Left lobe of liver (tissue), 2 donors: ENCODE results near the gene MSANTD7. TPM values are rescaled to one million over a fixed set of nuclear protein-coding genes. Genes with fewer than 3 reads are reported as not detected.
A peak's percentile ranks its signal among the peaks of the same experiment; 100 is the strongest.
"Not testable (repeated sequence)": the region's sequence is repeated elsewhere in the genome, so short reads cannot be mapped to it uniquely, and the experiment has no call there.

Experiments used
- ATAC-seq: fragments of 200-7000 bp; cut with Tn5 transposase; one replicate; pipeline ENCODE4 v1.9.1; 2020; ENCODE audit warnings: mild to moderate bottlenecking, moderate library complexity
- DNase-seq: peaks from one replicate; pipeline ENCODE4 v3.0.0-alpha.2; 2020; ENCODE audit warnings: low spot score
- total RNA-seq: library from RNA; stranded (reverse); gene quantifications from one replicate; pipeline ENCODE4 v1.2.1, GENCODE V29; 2021
- donor health status: DM: no; HTN: no; CAD: no; lungs with moderate emphysema.
- donor health status: DM: no; HTN: yes; CAD: no.

Gene MSANTD7
- total RNA-seq: 3.3 TPM

- DNase-seq: peak; percentile 100
- ATAC-seq: peak; percentile 95
These were observed at the start of gene MSANTD7, which contains the start of the genes CDNF and HSPA14 for GRCh38 chr10:14837757-14838581. MSANTD7 (plus strand) TSS chr10:14838306; CDS start chr10:14842285, 3,979 bp downstream. CDNF (minus strand) TSS chr10:14838037; CDS start chr10:14837946, 91 bp downstream. HSPA14 (plus strand) TSS chr10:14838306; CDS start chr10:14838403, 97 bp downstream.

- ATAC-seq: no peak
These were observed 39.5 kb upstream of the MSANTD7 start for GRCh38 chr10:14798636-14799035.

DNA sequence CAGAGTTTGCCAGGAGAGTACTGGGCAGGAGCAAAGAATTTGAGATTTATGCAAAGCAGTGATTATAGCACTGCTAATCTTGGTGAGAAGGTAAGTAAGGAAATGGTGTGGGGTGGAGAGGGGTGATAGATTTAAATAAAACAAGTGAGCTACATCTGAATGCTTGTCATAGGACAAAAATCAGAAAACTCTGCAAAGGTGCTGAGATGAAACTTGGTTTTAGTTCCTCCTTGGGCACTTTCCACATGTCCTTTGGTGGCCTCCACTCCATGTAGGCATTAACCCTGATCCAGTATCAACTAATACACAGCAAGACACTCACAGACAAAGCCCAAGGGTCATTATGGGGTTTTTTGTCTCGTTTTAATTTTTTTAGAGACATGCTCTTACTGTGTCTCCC, 37.7 kb upstream of the MSANTD7 start:
- ATAC-seq (no peak), DNase-seq (no peak)

More at GRCh38 chr10:14798636-14799035, 39.5 kb upstream of the MSANTD7 start:
- no peak for DNase-seq

DNA sequence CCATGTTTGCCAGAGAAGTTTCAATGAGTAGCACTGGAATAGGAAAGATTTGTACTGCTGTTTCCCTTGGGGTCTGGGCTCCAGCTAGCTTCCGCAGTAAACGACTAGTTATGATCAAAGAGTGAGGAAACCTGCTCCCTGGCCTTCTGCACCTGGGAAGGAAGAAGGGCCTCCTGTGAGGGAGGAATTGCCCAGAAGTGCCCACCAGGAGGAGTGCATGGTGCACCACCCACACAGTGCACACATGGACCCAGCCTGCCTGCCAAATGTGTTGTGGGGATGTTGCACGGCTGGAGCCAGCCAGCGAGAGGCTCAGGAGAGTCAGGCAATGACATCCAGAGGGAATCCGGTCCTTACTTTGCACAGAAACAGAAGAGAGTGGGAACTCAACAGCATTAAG, 36.4 kb upstream of the MSANTD7 start:
- no peak for ATAC-seq
- DNase-seq: no peak

DNA sequence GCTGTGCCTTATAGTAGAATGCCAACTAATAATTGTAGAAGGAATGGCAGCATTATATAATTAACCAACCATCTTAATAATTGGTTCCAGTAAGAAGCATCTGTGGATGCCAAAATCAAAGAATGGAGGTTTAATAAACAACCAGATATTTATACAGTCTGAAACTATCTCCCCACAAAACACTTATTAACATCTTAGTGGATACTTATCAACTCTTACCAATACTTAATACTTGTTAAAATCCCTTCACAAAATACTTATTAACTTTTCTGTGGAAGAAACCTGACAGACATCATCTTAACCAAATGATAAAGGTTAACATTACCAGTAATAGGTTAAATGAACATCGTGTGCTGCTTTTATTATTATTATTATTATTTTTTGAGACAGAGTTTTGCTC, 34.3 kb upstream of the MSANTD7 start:
- ATAC-seq (no peak), DNase-seq (no peak)

GRCh38 chr10:14806318-14806717, 31.8 kb upstream of the MSANTD7 start:
- ATAC-seq (no peak), DNase-seq (no peak)

DNA sequence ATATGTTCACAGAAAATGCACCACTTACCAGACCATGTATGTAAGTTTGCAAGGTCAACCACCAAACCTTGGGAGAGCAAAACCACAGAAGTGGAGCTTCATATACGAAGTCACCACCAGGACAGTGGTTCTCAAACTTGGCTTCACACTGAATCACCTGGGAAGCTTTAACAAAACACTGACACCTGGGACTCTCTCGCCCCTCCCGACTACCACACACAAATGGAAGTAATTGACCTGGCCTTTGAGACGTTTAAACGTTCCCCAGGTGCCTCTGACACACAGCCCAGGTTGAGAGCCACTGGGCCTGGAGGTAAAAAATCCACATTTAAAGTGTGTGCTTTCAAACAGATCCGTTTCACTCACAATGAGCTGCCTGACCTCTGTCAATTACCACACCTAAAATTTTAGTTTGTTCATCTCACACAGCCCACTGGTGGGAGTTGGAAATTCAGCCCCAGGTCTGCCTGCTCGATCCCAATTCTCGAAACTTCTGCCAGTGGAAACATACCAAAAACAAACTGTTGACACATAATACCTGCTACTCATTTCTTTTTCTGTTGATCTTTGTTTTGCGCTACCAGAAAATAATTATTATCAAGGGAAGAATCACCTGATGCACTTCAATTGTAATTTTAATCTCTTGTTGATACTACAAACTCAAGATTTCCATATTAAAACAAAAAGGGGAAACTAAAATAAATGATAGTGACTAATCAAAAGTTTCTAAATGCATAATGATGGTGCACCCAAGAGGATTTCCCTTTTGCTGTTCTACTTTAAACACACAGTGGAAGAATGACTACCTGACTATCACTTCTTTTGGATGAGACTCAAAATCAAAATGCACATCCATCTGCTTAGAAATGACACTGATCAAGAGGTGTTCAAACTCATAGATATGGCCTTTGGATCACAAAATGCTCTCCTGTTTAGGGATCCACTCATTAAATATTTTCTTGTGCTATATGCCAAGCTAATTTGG, 26.8 kb upstream of the MSANTD7 start:
- DNase-seq (no peak), ATAC-seq (peak; percentile 93)

GRCh38 chr10:14812271-14812670, 25.8 kb upstream of the MSANTD7 start:
- no peak for DNase-seq
- no peak for ATAC-seq

- DNase-seq (no peak), ATAC-seq (no peak)
These were observed 22.4 kb upstream of the MSANTD7 start for GRCh38 chr10:14815681-14816080.

GRCh38 chr10:14816717-14817116, 21.4 kb upstream of the MSANTD7 start:
- not testable (repeated sequence) for ATAC-seq, DNase-seq

- DNase-seq (no peak), ATAC-seq (no peak)
These were observed 17.9 kb upstream of the MSANTD7 start for GRCh38 chr10:14820010-14820774.

DNA sequence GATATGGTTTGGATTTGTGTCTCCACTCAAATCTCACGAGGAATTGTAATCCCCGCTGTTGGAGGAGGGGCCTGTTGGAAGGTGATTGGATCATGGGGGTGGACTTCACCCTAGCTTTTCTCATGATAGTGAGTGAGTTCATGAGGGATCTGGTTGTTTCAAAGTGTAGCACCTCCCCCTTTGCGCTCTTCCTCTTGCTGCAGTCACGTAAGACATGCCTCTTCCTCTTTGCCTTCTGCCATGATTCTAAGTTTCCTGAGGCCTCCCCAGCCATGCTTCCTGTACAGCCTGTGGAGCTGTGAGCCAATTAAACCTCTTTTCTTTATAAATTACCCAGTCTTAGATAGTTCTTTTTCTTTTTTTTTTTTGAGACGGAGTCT, 17.3 kb upstream of the MSANTD7 start:
- ATAC-seq (no peak), DNase-seq (no peak)

GRCh38 chr10:14821635-14822375, 16.3 kb upstream of the MSANTD7 start:
- no peak for DNase-seq

DNA sequence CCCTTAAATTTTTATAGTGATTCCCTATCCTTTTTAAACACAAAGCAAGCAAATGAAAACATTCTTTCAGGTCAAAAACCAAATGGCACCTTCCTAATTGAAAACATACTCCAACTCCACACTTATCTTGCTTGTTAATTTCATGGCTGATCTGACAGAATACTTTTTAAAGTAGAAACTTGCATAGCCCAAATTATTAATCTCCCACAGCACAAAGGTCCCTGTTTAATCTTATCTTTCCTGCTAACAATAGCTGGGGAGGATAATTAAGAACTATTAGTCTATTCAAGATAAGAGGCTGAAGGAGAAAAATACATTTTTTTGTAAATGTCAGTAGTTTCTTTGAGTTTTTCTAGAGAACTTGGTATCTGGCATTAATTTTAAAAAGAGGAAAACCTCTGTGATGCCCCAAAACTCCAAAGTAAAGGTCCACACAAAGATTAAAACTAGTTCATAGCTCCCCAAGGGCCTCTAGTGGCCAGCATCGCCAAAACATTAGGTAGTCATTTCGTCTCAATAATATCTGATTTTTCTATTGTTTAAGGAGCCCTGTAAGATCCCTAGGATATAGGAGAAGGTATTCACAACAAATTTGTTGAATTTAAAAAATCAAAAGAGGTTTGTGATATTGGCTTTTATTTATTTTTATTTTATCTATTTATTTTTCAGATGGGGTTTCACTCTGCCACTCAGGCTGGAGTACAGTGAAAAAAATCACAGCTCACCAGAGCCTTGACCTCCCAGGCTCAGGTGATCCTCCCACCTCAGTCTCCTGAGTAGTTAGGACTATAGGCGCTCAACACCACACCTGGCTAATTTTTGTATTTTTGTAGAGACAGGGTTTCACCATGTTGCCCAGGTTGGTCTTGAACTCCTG, 15.0 kb upstream of the MSANTD7 start:
- DNase-seq (no peak), ATAC-seq (peak; percentile 67)

More at GRCh38 chr10:14821635-14822375, 16.3 kb upstream of the MSANTD7 start:
- no peak for ATAC-seq

DNA sequence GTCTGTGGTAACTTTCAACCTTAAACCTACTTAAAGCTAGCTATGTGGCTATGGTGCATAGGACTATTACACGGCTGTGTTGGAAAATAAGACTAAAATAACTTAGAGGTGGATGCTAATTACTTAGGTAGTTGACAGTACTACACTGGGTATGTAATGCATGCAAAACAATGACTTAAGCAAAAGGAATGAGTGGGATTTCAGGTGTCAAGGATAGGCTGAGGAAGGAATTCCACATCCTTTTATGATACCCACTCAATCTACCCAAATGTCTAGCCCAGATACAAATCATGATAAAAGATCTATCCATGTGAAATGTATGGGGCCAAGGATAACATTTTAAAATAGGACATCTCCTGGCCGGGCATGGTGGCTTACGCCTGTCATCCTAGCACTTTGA, 14.1 kb upstream of the MSANTD7 start:
- ATAC-seq: no peak
- no peak for DNase-seq

GRCh38 chr10:14826076-14826829, 11.9 kb upstream of the MSANTD7 start:
- DNase-seq (no peak), ATAC-seq (no peak)

- DNase-seq (no peak), ATAC-seq (no peak)
These were observed 5.0 kb upstream of the MSANTD7 start for GRCh38 chr10:14833106-14833505.

- no peak for DNase-seq
- ATAC-seq: no peak
These were observed 1.9 kb upstream of the MSANTD7 start for GRCh38 chr10:14836208-14836607.
